Activated T-cell treated with anti-CD3 and anti-CD28 coated beads, Interleukin-2, amount 50 U/mL, for 72 hours (primary cell): Measurements from ENCODE around the gene EDRF1. TPM values are rescaled to one million over a fixed set of nuclear protein-coding genes. Genes with fewer than 3 reads are reported as not detected.

ENCODE experiments used
- ATAC-seq, 2 donors: fragments of 150-1000 bp; cut with Tn5 transposase; replicated peaks in 1 of 2; 2 replicates each; pipeline ENCODE4 v1.10.0; 2021; ENCODE audit warnings: moderate library complexity in 2 of 2, mild to moderate bottlenecking in 1 of 2
- DNase-seq, 2 donors: peaks; one replicate each; pipeline ENCODE4 v3.0.0; 2021 to 2022; ENCODE audit warnings: mixed read lengths in 1 of 2
- H3K27ac Mint-ChIP-seq: one replicate; pipeline ENCODE4 v1.8.0; 2022; ENCODE audit warnings: mild to moderate bottlenecking, moderate library complexity, mixed read lengths
- H3K27me3 Mint-ChIP-seq: one replicate; pipeline ENCODE4 v1.8.0; 2022; ENCODE audit warnings: low read depth, mixed read lengths
- H3K36me3 Mint-ChIP-seq, 2 donors: one replicate each; pipeline ENCODE4 v1.8.0; 2022; ENCODE audit warnings: mixed read lengths in 2 of 2, mild to moderate bottlenecking in 1 of 2; ENCODE audit not compliant: insufficient read depth in 2 of 2
- H3K4me1 Mint-ChIP-seq: one replicate; pipeline ENCODE4 v1.8.0; 2022; ENCODE audit warnings: low read depth, mixed read lengths
- H3K4me3 Mint-ChIP-seq, 2 donors: one replicate each; pipeline ENCODE4 v1.8.0; 2022; ENCODE audit warnings: mild to moderate bottlenecking in 2 of 2, mixed read lengths in 2 of 2, moderate library complexity in 2 of 2
- H3K9me3 Mint-ChIP-seq, 2 donors: one replicate each; pipeline ENCODE4 v1.8.0; 2022; ENCODE audit warnings: mixed read lengths in 2 of 2
- total RNA-seq, 2 donors: library from RNA; stranded (reverse); gene quantifications; one replicate each; pipeline ENCODE4 v1.2.3, GENCODE V29; 2022

EDRF1 gene, protein sequence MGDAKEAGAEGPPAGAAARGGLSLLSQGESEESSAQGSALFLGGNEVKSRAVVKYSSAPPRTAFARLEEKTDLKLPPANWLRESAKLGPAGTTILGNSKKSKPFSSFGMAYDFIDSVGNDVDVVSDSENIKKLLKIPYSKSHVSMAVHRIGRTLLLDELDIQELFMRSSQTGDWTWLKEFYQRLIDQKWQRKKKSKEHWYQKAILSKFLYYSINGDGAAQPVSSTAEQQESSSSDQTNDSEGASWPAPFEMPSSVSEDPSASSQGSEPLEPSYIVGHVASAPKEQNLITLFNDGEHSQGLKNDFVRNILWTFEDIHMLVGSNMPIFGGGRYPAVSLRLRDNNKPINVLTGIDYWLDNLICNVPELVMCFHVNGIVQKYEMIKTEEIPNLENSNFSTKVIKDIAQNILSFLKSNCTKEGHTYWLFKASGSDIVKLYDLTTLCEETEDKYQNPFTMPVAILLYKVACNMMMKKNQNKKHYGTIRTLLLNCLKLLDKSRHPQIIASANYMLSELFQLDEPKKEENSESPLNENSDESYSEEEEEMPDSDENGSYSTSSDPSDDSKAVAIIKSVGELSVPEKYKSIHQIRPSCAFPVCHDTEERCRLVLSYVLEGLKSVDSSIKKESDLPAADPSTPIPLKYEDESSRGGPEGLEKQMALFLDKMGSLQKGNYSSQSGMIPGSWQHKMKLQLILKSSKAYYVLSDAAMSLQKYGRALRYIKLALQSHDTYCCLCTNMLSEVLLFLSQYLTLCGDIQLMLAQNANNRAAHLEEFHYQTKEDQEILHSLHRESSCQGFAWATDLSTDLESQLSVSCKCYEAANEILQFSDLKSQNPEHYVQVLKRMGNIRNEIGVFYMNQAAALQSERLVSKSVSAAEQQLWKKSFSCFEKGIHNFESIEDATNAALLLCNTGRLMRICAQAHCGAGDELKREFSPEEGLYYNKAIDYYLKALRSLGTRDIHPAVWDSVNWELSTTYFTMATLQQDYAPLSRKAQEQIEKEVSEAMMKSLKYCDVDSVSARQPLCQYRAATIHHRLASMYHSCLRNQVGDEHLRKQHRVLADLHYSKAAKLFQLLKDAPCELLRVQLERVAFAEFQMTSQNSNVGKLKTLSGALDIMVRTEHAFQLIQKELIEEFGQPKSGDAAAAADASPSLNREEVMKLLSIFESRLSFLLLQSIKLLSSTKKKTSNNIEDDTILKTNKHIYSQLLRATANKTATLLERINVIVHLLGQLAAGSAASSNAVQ
- total RNA-seq = 10 to 100 TPM; 25.1 to 26.3 TPM

DNA sequence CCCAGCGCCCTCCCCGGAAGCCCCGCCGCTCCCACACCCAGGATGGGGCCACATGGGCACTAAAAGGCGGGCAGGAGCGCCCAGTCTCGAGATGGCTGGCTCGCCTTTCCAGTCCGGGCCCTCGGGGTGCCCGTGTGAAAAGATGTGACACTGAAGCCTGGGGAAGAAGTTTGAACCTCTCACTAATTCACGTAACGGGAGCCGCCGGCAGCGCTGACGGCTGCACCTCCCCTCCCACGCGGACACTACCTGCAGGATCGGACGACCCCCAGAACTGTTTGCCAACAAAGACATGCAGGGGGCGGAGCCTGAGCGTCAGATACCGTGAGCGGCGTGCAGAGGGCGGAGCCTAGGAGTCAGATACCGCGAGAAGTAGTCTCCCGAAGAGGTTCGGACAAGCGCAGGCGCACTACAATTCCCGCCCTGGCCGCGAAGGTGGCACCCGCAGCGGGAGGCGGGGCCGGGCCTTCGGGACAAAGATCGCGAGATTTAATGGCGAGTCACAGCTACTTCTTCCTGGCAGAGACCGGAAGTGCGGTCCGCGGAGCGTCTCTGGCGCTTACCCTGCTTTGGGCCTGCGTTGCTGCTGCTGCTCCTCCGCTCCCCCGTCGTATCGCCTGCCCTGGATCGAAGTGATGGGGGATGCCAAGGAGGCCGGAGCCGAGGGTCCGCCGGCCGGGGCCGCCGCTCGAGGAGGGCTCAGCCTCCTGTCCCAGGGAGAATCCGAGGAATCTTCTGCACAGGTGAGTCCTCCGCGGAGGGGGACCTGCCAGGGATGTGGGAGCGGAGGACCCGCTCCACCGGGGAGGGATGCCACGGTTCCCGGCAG lies at the start of gene EDRF1:
EDRF1 (plus strand) TSS at position 537 of the 829 bp plus-strand sequence; CDS start at position 636, 99 bp downstream.
- no peaks in the 10 kb centered on the region for H3K27me3 Mint-ChIP-seq
- ATAC-seq (peak; percentile 96 to 97), DNase-seq (peak; percentile 99)
- H3K27ac Mint-ChIP-seq = peak within 1 kb of the TSS; percentile 83
- peaks cover 0 to 2% of the 10 kb centered on the region in 2 donors for H3K9me3 Mint-ChIP-seq
- H3K4me1 Mint-ChIP-seq = peaks cover 30% of the 10 kb centered on the region
- H3K4me3 Mint-ChIP-seq = peak within 1 kb of the TSS; percentile 86 to 97
- peaks cover 4 to 27% of the 10 kb centered on the region in 2 donors for H3K36me3 Mint-ChIP-seq

DNA sequence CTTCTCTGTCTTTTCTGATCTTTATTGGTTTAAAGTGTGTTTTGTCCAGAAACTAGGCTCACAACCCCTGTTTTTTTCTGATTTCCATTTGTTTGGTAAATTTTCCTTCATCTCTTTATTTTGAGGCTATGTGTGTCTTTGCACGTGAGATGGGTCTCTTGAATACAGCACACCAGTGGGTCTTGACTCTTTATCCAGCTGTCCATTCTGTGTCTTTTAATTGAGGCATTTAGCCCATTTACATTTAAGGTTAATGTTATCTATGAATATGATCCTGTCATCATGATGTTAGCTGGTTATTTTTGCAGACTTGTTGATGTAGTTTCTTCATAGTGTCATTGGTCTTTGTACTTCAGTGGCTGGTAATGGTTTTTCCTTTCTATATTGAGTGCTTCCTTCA lies 46.6 kb upstream of the EDRF1 start:
- Mint-ChIP-seq H3K27ac (no peak overlapping the region), H3K9me3 (peaks cover 17 to 23% of the 10 kb centered on the region in 2 donors), H3K4me1 (no peaks in the 10 kb centered on the region), H3K36me3 (peaks cover 4 to 11% of the 10 kb centered on the region in 2 donors), H3K27me3 (peaks cover 30% of the 10 kb centered on the region), H3K4me3 (no peak overlapping the region)
- DNase-seq (no peak), ATAC-seq (no peak)

- H3K36me3 Mint-ChIP-seq = peaks cover 7 to 10% of the 10 kb centered on the region in 2 donors
- H3K4me3 Mint-ChIP-seq = no peak overlapping the region
- no peaks in the 10 kb centered on the region for H3K4me1 Mint-ChIP-seq
- DNase-seq = no peak
- no peak overlapping the region for H3K27ac Mint-ChIP-seq
- no peak for ATAC-seq
- peaks cover 10 to 19% of the 10 kb centered on the region in 2 donors for H3K9me3 Mint-ChIP-seq
- H3K27me3 Mint-ChIP-seq = peaks cover 8% of the 10 kb centered on the region
Observed at GRCh38 chr10:125679436-125679835, 40.1 kb upstream of the EDRF1 start.

- no peak within 1 kb of the TSS for H3K27ac Mint-ChIP-seq
- no peak for DNase-seq
- no peaks in the 10 kb centered on the region for H3K4me1 Mint-ChIP-seq
- peaks cover 8% of the 10 kb centered on the region for H3K27me3 Mint-ChIP-seq
- no peak within 1 kb of the TSS for H3K4me3 Mint-ChIP-seq
- peaks cover 6 to 9% of the 10 kb centered on the region in 2 donors for H3K9me3 Mint-ChIP-seq
- no peak for ATAC-seq
- H3K36me3 Mint-ChIP-seq = peaks cover 3 to 5% of the 10 kb centered on the region in 2 donors
Observed at GRCh38 chr10:125683063-125683462, 36.4 kb upstream of the EDRF1 start, which contains the start of gene TEX36. Gene TEX36, minus strand, starts transcription at chr10:125683163. Its CDS starts 174 bp downstream, at chr10:125682989.

DNA sequence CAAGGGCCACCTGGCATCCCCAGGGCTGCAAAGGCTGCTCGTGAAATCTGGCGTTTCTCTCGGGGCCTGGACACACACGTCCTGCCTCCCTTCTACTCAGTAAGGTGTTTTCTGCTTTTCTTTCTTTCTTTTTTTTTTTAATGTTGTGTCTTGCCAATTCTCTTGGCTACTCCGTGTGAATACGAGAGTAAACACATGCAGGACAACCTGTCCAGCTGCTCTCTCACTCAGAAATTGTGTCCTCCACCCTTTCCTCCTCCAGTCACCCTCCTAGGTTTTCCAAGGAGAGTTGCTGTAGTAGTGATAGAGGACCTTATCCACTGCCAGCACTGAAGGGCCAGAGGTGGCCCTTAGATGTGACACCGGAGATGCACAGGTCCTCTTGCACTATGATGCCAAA lies 35.7 kb upstream of the EDRF1 start:
- no peak for DNase-seq
- Mint-ChIP-seq H3K36me3 (peaks cover 2 to 3% of the 10 kb centered on the region in 2 donors), H3K9me3 (peaks cover 2 to 4% of the 10 kb centered on the region in 2 donors), H3K4me1 (no peaks in the 10 kb centered on the region), H3K4me3 (no peak overlapping the region), H3K27me3 (peaks cover 8% of the 10 kb centered on the region), H3K27ac (no peak overlapping the region)
- ATAC-seq = no peak

GRCh38 chr10:125684581-125684980 lies 34.9 kb upstream of the EDRF1 start:
- ATAC-seq = no peak
- no peaks in the 10 kb centered on the region for H3K4me1 Mint-ChIP-seq
- peaks cover 2% of the 10 kb centered on the region in 2 donors for H3K36me3 Mint-ChIP-seq
- H3K27me3 Mint-ChIP-seq = peaks cover 8% of the 10 kb centered on the region
- no peak overlapping the region for H3K4me3 Mint-ChIP-seq
- no peak overlapping the region for H3K27ac Mint-ChIP-seq
- H3K9me3 Mint-ChIP-seq = peaks cover 2% of the 10 kb centered on the region in 2 donors
- no peak for DNase-seq

DNA sequence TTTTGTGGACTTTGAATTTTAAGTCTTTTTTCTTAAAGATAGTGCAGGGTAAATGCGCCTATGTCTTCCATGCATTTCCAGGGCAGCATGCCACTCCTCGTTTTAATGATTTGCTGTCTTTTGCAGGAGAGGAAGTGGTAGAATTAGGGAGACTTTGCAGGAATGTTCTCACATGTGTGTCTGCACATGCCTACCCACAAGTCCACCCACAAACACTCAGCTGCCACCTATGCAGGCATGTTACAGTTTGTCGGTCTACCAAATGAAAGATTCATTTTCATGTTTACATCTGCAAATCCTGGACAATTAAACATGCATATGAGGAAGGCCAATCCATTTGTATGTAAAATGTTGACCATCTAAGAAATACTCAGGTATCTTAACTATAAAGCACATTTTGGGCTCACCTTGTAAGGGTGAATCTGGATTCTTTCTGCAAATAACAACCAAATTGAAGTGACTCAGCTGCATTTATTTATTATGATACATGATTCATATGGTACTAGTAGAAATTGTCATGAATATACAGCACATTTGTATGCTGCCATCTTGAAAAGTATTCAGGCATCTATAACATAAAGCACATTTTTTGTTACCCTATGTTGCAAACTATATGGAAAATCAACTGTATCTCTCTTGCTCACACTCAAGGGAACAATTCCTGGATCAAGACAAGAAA lies 31.9 kb upstream of the EDRF1 start:
- DNase-seq = no peak
- no peak for ATAC-seq
- Mint-ChIP-seq H3K9me3 (no peaks in the 10 kb centered on the region), H3K4me3 (no peak overlapping the region), H3K27ac (no peak overlapping the region), H3K4me1 (no peaks in the 10 kb centered on the region), H3K36me3 (no peaks in the 10 kb centered on the region), H3K27me3 (no peaks in the 10 kb centered on the region)

- no peaks in the 10 kb centered on the region for H3K36me3 Mint-ChIP-seq
- no peaks in the 10 kb centered on the region for H3K27me3 Mint-ChIP-seq
- ATAC-seq = no peak
- H3K4me3 Mint-ChIP-seq = no peak overlapping the region
- no peak for DNase-seq
- no peak overlapping the region for H3K27ac Mint-ChIP-seq
- no peaks in the 10 kb centered on the region for H3K9me3 Mint-ChIP-seq
- H3K4me1 Mint-ChIP-seq = no peaks in the 10 kb centered on the region
Observed at GRCh38 chr10:125689955-125690569, 29.4 kb upstream of the EDRF1 start.

DNA sequence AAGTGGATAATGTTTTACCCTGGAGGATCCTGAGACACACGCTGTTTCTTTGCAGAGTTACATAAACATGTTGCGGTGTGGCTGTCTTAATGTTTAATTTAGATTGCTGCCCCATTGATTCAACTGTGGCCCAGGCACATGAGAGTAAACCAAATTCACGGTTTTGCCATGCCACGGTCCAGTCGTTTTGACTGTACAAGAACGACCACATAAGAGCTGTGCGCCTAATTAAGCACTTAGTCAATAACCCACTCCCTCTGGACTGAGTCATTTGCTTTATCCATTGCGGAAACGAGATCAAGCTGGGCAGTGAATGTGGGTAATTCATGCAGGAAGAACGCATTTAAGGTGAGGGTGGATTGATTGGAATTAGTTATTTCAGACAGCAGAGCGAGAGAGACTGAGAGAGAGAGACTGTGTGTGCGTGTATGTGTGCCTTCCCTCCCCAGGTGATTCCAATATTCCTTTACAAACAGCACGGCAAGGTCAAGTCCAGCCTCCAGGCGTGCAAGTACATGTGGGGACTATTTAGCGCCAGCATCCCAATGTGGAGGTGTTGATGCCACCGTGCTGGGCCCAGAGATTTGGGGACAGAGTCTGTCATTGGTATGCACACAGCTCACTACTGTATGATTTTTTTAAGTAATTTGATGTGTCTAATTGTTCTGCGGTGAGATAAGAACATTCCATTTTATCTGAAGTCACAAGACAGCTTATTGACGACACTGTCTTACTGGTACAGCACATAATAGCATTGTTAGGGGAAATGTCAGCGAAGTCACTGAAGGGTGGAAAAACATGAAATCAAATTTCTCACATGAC lies 28.1 kb upstream of the EDRF1 start:
- Mint-ChIP-seq H3K36me3 (no peaks in the 10 kb centered on the region), H3K4me3 (no peak overlapping the region), H3K27me3 (no peaks in the 10 kb centered on the region), H3K4me1 (no peaks in the 10 kb centered on the region), H3K27ac (no peak overlapping the region), H3K9me3 (no peaks in the 10 kb centered on the region)
- no peak for DNase-seq
- ATAC-seq = no peak

DNA sequence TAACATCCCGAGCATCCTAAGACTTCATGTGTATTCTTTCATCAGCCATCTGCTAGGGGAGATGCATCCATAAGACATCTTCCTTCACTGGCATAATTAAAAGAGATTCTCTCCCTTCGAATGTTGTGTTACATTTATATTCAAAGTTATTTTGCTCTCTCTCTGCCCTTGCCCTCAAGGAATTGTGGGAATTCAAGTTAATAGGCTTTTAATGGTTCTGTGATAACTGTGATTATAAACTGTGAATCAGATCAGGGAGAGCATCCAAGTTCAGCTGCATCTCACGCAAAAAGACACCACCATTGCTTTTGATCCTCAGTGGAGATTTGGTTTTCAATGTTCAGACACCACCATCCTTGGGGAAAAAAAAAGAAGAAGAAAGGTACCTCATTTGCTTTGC lies 27.3 kb upstream of the EDRF1 start:
- H3K4me1 Mint-ChIP-seq = no peaks in the 10 kb centered on the region
- ATAC-seq (no peak), DNase-seq (no peak)
- no peaks in the 10 kb centered on the region for H3K27me3 Mint-ChIP-seq
- H3K4me3 Mint-ChIP-seq = no peak overlapping the region
- no peaks in the 10 kb centered on the region for H3K9me3 Mint-ChIP-seq
- no peaks in the 10 kb centered on the region for H3K36me3 Mint-ChIP-seq
- no peak overlapping the region for H3K27ac Mint-ChIP-seq
